ENCODE measurements around the gene STXBP5.

Gene STXBP5

GRCh38 chr6:147176795-147177194, 27.4 kb upstream of the STXBP5 start:
- no peak for DNase-seq

GRCh38 chr6:147177286-147177685, 26.9 kb upstream of the STXBP5 start:
- DNase-seq = no peak
- intact Hi-C loops (cut with DNase I) = no loop called here

More at GRCh38 chr6:147176795-147177194, 27.4 kb upstream of the STXBP5 start:
- intact Hi-C loops (cut with DNase I) = no loop called here

GRCh38 chr6:147178355-147178754, 25.9 kb upstream of the STXBP5 start:
- intact Hi-C loops (cut with DNase I) = no loop called here
- DNase-seq = no peak

GRCh38 chr6:147179809-147180208, 24.4 kb upstream of the STXBP5 start:
- intact Hi-C loops (cut with DNase I) = no loop called here
- DNase-seq = no peak

- no peak for DNase-seq
- intact Hi-C loops (cut with DNase I) = no loop called here
These were observed 23.3 kb upstream of the STXBP5 start for GRCh38 chr6:147180926-147181325.

GRCh38 chr6:147184379-147184778, 19.8 kb upstream of the STXBP5 start:
- intact Hi-C loops (cut with DNase I) = no loop called here
- DNase-seq = no peak

GRCh38 chr6:147185216-147185615, 19.0 kb upstream of the STXBP5 start:
- no peak for DNase-seq
- intact Hi-C loops (cut with DNase I) = no loop called here

GRCh38 chr6:147190556-147190955, 13.7 kb upstream of the STXBP5 start:
- intact Hi-C loops (cut with DNase I) = no loop called here
- DNase-seq = peak in 4 of 42 donors; percentile 7 to 43 (median 10)

- intact Hi-C loops (cut with DNase I) = no loop called here
- no peak for DNase-seq
These were observed 11.8 kb upstream of the STXBP5 start for GRCh38 chr6:147192278-147192911.

- DNase-seq = no peak
- intact Hi-C loops (cut with DNase I) = no loop called here
These were observed 9.4 kb upstream of the STXBP5 start for GRCh38 chr6:147194652-147195411.

GRCh38 chr6:147195510-147195909, 8.7 kb upstream of the STXBP5 start:
- no peak for DNase-seq
- intact Hi-C loops (cut with DNase I) = no loop called here

- intact Hi-C loops (cut with DNase I) = no loop called here
- DNase-seq = no peak
These were observed 8.2 kb upstream of the STXBP5 start for GRCh38 chr6:147195987-147196386.

GRCh38 chr6:147200711-147201110, 3.5 kb upstream of the STXBP5 start:
- intact Hi-C loops (cut with DNase I) = no loop called here
- DNase-seq = no peak

GRCh38 chr6:147201885-147202515, 2.2 kb upstream of the STXBP5 start:
- peak in 25 of 42 donors; percentile 13 to 62 (median 35) for DNase-seq
- intact Hi-C loops (cut with DNase I) = no loop called here

GRCh38 chr6:147202516-147203310, 1.5 kb upstream of the STXBP5 start:
- DNase-seq = peak; percentile 69 to 98 (median 91)
- intact Hi-C loops (cut with DNase I) = no loop called here

GRCh38 chr6:147203311-147204059, 732 bp upstream of the STXBP5 start:
- intact Hi-C loops (cut with DNase I) = no loop called here
- peak in 41 of 42 donors; percentile 23 to 87 (median 77) for DNase-seq

- no peak for DNase-seq
- intact Hi-C loops (cut with DNase I) = no loop called here
These were observed 660 bp downstream of the STXBP5 start for GRCh38 chr6:147204843-147205311.

GRCh38 chr6:147205690-147206600, 1.7 kb downstream of the STXBP5 start:
- intact Hi-C loops (cut with DNase I) = no loop called here
- peak in 16 of 42 donors; percentile 14 to 54 (median 28) for DNase-seq
